ENCODE data around the gene MIOS.

GRCh38 chr7:7550663-7551062, 16.0 kb upstream of the MIOS start:
- no peak for TF ChIP-seq POLR2A (IDR thresholded peaks at IDR 0.05)
- TF ChIP-seq CTCF (IDR thresholded peaks at IDR 0.05), result no peak
